SK-N-SH treated with all-trans-retinoic acid at 6 μM for 48 hours (cell line): ENCODE results near the gene MARCHF4.

Experiments
- CSDC2 ChIP-seq: fragments of 250-450 bp; sonication (Bioruptor Pico); IDR thresholded peaks from 2 replicates; pipeline ENCODE4 v1.5.0; 2020; ENCODE audit warnings: mild to moderate bottlenecking, moderate library complexity
- GLIS3 ChIP-seq: fragments of 250-450 bp; sonication (Bioruptor Pico); IDR thresholded peaks from 2 replicates; pipeline ENCODE4 v1.5.0; 2020; ENCODE audit warnings: mild to moderate bottlenecking, moderate library complexity
- ZFP30 ChIP-seq: fragments of 450-650 bp; formaldehyde crosslinking; IDR thresholded peaks from 2 replicates; pipeline ENCODE4 v1.5.0; 2022; ENCODE audit warnings: mild to moderate bottlenecking, moderate library complexity
- TF ChIP-seq, protein P1 (sequence below): fragments of 250-450 bp; sonication (Bioruptor Pico); IDR thresholded peaks from 2 replicates; pipeline ENCODE4 v1.5.1; 2020; ENCODE audit warnings: low read depth, mild to moderate bottlenecking, moderate library complexity

DNA sequence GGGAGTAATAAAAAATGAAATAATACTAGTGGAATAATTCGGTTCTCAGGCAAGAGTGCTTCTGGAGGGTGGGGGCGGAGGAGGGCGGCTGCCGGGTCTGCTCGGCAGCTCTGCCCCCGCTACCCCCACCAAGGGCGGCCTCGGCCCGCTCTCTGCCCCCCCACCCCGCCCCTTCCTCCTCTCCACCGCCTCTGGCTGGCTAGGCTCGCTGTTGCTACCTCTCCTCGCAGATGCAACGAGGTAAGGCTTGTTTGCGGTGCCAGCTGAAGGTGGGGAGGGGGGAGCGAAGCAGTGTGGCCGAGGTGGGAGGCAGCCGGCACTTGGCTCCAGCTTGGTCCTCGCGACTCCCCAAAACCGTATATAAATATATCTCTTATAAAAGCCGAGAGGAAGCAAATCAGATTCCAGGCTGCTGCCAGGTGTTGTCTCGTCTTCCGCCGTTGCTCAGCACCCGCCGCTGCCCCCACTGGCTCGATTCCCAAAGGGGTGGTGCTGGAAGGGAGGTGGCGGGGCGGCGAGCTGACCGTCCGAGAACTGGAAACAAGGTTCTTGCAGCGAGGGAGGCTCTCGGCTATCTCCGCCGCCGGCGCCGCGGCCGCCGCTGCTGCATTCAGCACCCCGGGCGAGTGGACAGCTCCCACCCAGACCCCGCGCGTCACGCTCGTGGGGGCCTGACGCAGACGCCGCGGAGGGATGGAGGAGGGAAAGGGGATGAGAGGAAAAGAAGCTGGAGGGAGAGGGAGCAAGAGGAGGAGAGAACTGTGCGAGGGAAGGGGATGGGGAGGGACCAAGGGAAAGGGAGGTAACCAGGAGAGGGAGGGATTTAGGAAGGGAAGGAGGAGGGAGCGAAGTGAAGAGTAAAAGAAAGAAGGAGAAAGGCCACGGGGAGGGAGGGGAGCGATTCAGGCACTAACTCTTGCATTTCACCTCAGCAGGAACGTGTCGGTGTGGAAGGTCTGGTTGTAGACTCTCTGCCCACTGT is at the start of gene MARCHF4:
- peak; percentile 92; the same call in 1 of the 2 replicates for TF ChIP-seq CSDC2 (CRISPR knock-in tag)
- TF ChIP-seq GLIS3 (CRISPR knock-in tag) = no peak
- TF ChIP-seq, protein P1, sequence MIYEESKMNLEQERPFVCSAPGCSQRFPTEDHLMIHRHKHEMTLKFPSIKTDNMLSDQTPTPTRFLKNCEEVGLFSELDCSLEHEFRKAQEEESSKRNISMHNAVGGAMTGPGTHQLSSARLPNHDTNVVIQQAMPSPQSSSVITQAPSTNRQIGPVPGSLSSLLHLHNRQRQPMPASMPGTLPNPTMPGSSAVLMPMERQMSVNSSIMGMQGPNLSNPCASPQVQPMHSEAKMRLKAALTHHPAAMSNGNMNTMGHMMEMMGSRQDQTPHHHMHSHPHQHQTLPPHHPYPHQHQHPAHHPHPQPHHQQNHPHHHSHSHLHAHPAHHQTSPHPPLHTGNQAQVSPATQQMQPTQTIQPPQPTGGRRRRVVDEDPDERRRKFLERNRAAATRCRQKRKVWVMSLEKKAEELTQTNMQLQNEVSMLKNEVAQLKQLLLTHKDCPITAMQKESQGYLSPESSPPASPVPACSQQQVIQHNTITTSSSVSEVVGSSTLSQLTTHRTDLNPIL (CRISPR knock-in tag) = no peak
- TF ChIP-seq ZFP30 = no peak
